Measurements from ENCODE around the gene ACAD8.

Gene ACAD8

GRCh38 chr11:134253188-134253993 is at the start of gene ACAD8, which contains the start of gene THYN1:
ACAD8 (plus strand) TSS chr11:134253568; CDS start chr11:134253601, 33 bp downstream.
THYN1 (minus strand) TSS chr11:134253352; CDS start chr11:134252882, 470 bp downstream.
- peak; percentile 96 for DNase-seq

GRCh38 chr11:134205729-134206128 is 47.6 kb upstream of the ACAD8 start:
- no peak for DNase-seq

- DNase-seq = no peak
Measured at GRCh38 chr11:134206185-134206584, 47.2 kb upstream of the ACAD8 start.

GRCh38 chr11:134207538-134208239 is 45.7 kb upstream of the ACAD8 start:
- peak; percentile 65 for DNase-seq

- no peak for DNase-seq
Measured at GRCh38 chr11:134215836-134216235, 37.5 kb upstream of the ACAD8 start.

- no peak for DNase-seq
Measured at GRCh38 chr11:134216816-134217215, 36.6 kb upstream of the ACAD8 start.

GRCh38 chr11:134223121-134223520 is 30.2 kb upstream of the ACAD8 start:
- no peak for DNase-seq

- peak; percentile 97 for DNase-seq
Measured at GRCh38 chr11:134223836-134224709, 29.3 kb upstream of the ACAD8 start, which contains the start of the genes NCAPD3 and VPS26B. NCAPD3 (minus strand) TSS chr11:134223967; CDS start chr11:134223926, 41 bp downstream. VPS26B (plus strand) TSS chr11:134224671; CDS start chr11:134225123, 452 bp downstream.

- peak; percentile 70 for DNase-seq
Measured at GRCh38 chr11:134224710-134225664, 28.4 kb upstream of the ACAD8 start.

- no peak for DNase-seq
Measured at GRCh38 chr11:134226806-134227325, 26.5 kb upstream of the ACAD8 start.

- peak; percentile 19 for DNase-seq
Measured at GRCh38 chr11:134228625-134229024, 24.7 kb upstream of the ACAD8 start.

GRCh38 chr11:134229126-134229790 is 24.1 kb upstream of the ACAD8 start:
- no peak for DNase-seq

- DNase-seq = no peak
Measured at GRCh38 chr11:134230339-134230738, 23.0 kb upstream of the ACAD8 start.

- no peak for DNase-seq
Measured at GRCh38 chr11:134231958-134232659, 21.3 kb upstream of the ACAD8 start.

GRCh38 chr11:134233729-134234179 is 19.6 kb upstream of the ACAD8 start:
- DNase-seq = no peak

- DNase-seq = no peak
Measured at GRCh38 chr11:134235399-134235798, 18.0 kb upstream of the ACAD8 start.

GRCh38 chr11:134236834-134237556 is 16.4 kb upstream of the ACAD8 start:
- DNase-seq = no peak

GRCh38 chr11:134237557-134237922 is 15.8 kb upstream of the ACAD8 start:
- no peak for DNase-seq

- no peak for DNase-seq
Measured at GRCh38 chr11:134238956-134239355, 14.4 kb upstream of the ACAD8 start.
